ENCODE results near the gene LSM12. TPM values are rescaled to one million over a fixed set of nuclear protein-coding genes. Genes with fewer than 3 reads are reported as not detected.

The LSM12 gene
- polyA plus RNA-seq, 3 donors = 13.7 to 30.6 (median 28.6) TPM

Other genes with a start within 250 kb of the LSM12 start
- 1 to 10 TPM; 4.9 to 7.0 (median 5.6) TPM for gene MPP3, start 233.5 kb downstream of the LSM12 start, polyA plus RNA-seq
- gene CD300LG, start 219.5 kb downstream of the LSM12 start, polyA plus RNA-seq = 100 to 1,000 TPM in 1 of 3 donors, 10 to 100 TPM in 1, 1 to 10 TPM in 1; 7.2 to 117 (median 44.2) TPM
- gene MPP2, start 159.1 kb downstream of the LSM12 start, polyA plus RNA-seq = 1 to 10 TPM in 1 of 3 donors, under 1 TPM in 2; 0.61 to 3.3 (median 0.71) TPM
- gene PPY, start 124.2 kb downstream of the LSM12 start, polyA plus RNA-seq = 10 to 100 TPM in 1 of 3 donors, not detected in 2; 89.3 TPM
- gene PYY, start 112.7 kb downstream of the LSM12 start, polyA plus RNA-seq = not detected
- gene NAGS, start 62.0 kb downstream of the LSM12 start, polyA plus RNA-seq = 1 to 10 TPM in 1 of 3 donors, under 1 TPM in 2; 0.34 to 1.0 (median 0.45) TPM
- 10 to 100 TPM; 18.7 to 35.4 (median 22.9) TPM for gene TMEM101, start 51.7 kb downstream of the LSM12 start, polyA plus RNA-seq
- 10 to 100 TPM; 39.4 to 85.3 (median 39.5) TPM for gene G6PC3, start 4.1 kb upstream of the LSM12 start, polyA plus RNA-seq
- 10 to 100 TPM; 19.3 to 37.6 (median 34.1) TPM for gene HDAC5, start 57.0 kb upstream of the LSM12 start, polyA plus RNA-seq
- 1 to 10 TPM in 2 of 3 donors, under 1 TPM in 1; 0.37 to 2.7 (median 2.6) TPM for gene HROB, start 75.3 kb upstream of the LSM12 start, polyA plus RNA-seq
- gene ASB16, start 104.0 kb upstream of the LSM12 start, polyA plus RNA-seq = under 1 TPM in 2 of 3 donors, not detected in 1; 0.13 to 0.92 TPM
- gene TMUB2, start 120.3 kb upstream of the LSM12 start, polyA plus RNA-seq = 10 to 100 TPM; 20.7 to 33.5 (median 28.7) TPM
- 10 to 100 TPM; 14.5 to 34.8 (median 28.1) TPM for gene ATXN7L3, start 133.2 kb upstream of the LSM12 start, polyA plus RNA-seq
- 10 to 100 TPM; 28.2 to 40.9 (median 35.3) TPM for gene UBTF, start 153.0 kb upstream of the LSM12 start, polyA plus RNA-seq
- under 1 TPM in 1 of 3 donors, not detected in 2; 0.10 TPM for gene SLC4A1, start 201.5 kb upstream of the LSM12 start, polyA plus RNA-seq
- 1 to 10 TPM in 1 of 3 donors, under 1 TPM in 1, not detected in 1; 0.25 to 4.2 TPM for gene RUNDC3A, start 241.9 kb upstream of the LSM12 start, polyA plus RNA-seq

All from adipose tissue (tissue), 3 donors.